GM18499 (cell line): ENCODE results near the gene GALNT2.
A peak's percentile ranks its signal among the peaks of the same experiment; 100 is the strongest.

Experiments
- ATAC-seq: cut with Tn5 transposase; IDR thresholded peaks from one replicate; pipeline ENCODE4 v1.9.1; 2021; ENCODE audit warnings: moderate number of reproducible peaks; ENCODE audit not compliant: insufficient read depth, unreplicated experiment

The GALNT2 gene

DNA sequence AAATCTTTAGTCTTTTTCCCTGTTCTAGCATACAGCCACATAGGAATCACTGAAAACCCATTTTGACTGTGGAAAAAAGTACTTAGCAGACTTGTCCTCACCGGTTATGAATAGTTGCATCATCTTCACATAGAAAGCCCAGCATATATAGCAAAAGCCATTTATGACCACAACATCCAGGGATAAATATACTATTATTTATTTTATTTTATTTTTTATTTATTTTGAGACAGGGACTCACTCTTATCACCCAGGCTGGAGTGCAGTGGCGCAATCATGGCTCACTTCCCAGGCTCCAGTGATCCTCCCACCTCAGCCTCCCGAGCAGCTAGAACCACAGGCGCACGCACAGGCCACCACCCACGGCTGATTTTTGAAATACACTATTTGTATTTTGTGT is 175.3 kb downstream of the GALNT2 start:
- no peak for ATAC-seq

DNA sequence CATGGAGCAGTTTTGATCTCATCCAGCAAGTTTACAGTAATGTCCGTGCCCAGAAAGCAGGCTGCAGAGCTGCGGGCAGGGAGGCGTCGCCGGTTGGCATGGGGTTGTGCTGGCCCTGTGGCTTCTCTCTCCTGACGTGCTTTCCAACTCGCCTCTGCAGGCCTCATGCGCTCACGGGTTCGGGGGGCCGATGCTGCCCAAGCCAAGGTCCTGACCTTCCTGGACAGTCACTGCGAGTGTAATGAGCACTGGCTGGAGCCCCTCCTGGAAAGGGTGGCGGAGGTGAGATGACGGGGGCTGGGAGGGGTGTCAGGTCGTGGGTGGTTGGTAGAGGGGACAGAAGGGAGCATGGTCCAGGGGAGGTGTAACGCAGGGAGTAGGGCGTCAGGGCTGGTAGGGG is 176.1 kb downstream of the GALNT2 start:
- ATAC-seq: no peak

DNA sequence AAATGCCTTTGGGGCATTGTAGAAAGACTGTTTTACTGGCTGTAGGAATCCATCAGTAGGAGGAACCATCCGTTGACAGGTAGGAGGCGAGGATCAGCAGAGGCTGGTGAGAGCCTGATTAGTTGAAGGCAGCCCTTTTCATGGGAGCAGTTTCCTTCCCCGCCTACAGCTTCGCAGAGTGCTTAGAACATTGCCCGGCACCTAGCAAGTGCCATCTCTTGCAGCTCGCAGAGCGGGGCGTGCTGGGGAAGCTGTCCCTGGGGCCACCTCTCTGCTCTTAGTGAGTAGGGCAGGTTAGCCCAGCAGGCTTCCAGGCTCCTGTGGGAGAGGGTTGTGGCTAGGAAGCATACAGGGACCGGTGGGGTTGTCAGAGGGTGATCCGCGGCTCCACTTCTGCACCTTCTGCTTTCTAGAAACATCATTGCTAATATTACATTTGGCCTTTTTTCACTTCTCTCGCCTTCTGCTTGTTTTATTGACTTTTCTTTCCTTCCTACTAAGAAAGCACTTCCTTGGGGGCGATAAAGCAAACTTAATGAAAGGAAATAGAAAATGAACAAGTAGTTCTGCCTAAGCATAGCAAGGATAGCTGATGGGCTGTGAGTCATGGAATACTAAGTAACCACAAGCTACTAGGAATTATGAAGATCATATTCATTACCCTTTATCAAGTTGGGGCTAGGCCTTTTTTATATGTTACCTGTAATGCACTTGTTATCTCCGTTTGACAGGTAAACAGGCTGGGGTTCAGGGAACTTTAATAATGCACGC is 176.7 kb downstream of the GALNT2 start:
- no peak for ATAC-seq

DNA sequence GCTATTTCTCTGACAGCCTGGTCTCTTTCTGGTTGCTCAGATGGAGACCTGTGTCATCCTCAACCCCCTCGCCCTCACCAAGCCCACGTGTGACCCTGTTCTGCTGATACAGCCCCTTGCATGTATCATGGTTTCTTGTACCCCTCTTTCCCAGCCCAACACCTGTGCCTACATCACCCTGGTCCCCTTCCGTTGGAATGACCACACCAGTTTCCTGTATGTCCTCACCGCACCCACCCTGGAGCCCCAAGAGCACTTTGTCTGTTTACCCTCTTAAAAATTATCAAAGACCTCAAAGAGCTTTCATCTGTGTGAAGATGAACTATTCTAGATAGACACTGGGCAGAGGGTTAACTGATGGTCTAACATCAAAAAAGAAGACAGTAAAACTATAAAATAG is 179.5 kb downstream of the GALNT2 start:
- no peak for ATAC-seq

DNA sequence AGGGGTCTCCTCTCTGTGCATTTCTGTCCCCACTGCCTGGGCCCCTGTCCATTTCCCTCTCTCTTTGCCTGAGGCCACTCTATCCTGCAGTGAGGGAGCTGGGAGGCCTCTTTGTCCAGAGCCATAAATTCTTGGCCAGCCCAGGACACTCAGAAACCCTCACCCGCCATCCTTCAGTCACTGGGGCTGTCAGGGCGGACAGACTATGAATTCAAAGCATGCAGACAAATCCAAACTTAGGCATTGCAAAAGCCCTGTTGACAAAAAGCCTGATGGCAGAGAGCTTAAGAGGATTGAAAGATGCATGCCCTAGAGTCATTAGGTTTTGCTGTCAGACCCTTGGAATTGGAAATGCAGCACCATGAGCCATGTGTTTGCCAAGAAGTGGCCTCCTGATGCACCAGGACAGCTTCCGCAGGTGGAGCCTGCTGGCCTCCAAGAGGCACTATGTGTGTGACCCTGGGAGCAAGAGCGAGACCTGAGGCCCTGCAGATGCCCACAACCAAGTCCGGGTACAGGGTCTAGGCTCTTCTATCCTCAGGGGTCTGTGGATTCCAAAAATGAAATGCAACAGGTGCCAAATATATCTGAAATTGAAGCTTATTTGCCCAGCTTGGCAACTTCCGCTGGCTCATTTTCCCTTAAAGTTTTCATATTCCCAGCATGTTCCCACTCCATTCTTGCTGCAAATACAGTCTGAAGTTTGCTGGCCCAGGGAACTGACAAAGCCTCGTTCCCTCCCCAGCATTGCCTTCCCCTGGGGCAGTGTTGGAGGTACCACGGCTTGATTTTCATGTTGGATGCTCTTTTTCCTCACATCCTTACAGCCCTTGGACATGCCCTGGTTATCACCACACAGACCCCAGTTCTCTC is 181.2 kb downstream of the GALNT2 start:
- ATAC-seq: no peak

DNA sequence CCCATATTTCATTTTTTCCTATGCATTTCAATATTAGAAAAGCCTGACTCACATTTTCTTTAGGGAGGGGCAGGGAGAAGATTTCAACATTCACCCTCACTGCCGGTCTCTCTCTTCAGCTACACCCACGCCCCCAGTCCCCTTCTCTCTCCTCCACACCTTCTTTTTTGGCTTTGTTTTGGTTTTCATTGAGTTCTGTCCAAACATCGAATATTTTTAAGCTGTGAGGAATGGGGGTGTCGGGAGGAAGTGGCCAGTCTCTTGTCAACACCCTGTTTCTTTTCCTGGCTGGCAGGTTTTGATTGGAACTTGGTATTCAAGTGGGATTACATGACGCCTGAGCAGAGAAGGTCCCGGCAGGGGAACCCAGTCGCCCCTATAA is 181.8 kb downstream of the GALNT2 start:
- ATAC-seq: no peak

DNA sequence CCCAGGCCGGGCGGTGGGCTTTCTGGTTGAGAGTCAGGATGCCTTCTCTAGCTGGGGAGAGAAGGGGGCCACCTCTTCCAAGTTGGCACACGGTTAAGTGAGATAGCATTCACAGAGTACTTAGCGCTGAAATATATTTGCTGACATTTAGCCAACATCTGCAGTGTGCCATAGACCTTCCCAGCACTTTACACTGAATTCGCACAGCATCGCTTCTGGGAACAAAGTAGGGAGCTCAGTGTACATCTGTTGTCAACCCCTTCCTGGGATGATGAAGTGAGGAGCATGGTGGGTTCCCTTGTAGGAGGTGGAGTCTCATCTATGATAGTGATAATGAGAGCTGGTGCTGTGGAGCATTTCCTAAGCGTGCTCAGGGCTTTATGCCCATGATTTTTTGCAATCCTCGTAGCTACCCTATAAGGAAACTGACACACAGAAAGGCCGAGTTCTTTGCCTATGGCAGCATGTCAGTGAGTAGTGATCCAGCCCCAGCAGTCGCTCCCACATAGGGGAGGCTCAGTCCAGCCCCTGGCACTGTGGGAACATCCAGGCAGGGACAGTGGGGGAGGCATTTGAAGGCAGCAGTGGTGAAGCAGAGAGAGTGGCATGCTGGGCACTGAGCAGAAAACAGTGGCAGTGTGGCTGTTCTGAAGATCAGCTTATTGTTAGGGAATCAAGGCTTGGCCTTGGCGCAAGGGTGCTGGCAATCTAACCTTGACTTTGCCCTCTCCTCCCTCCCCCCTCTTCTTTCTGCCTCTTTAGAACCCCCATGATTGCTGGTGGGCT is 182.8 kb downstream of the GALNT2 start:
- no peak for ATAC-seq

DNA sequence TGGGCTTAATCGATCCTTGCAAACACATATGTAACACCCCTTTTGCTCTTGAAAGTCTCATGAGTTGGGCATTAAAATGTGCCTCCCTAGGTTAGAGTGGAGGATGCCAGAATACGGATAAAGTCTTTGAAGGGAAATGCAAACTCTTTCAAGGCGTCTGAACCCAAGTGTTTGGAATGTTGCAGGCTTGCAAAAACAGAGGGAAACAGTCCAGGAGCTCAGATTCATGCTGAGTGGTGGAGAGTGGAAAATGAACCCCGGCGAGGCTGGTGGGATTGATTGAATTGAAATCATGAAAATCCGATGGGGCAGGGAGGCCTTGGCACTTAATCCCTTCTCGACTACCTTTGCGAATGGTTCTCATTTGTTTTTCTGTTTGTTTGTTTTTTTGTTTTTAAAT is 183.6 kb downstream of the GALNT2 start:
- no peak for ATAC-seq

DNA sequence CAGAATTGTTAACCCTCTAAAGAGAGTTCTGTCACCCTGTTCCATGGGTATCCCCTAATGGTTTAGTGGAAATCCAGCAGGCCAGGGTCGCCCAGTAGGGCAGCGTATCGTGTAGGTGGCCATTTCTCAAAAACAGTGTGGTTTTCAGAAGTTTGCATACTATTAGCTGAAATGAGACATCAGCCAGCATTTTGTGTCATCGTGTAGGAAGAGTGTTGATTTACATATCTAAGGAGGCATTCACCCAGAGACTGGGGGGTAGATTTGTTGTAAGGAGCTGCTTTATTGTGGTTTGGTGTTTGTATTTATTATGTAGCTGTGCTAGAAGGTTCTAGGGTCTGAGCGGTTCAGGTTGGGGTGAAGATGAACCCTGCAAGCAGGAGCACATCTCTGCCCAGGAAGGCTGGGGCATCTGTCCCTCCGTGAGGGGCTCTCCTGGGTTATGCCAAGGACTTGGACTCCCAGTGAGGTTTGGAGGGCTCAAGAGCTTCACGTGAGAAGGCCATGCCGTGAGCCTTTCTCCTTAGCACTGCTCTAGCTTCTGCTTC is 184.7 kb downstream of the GALNT2 start:
- ATAC-seq: peak; percentile 64

DNA sequence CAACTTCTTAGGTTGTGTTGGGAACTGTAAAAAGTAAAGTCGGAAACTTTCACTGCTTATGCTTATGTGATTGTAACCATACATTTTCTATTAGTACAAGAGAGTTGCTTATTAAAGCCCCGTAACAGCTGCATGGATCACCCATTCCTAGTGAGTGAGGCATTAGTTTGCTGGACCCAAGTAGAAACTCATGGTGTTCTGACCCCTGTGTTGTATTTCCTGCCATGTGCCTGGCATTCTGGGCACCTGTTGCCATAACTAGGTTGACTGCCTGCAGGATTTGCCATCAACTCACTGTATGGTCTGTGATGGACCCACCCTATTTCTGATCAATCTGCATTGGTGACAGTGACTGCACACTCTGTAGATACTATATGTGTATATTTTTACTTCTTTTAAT is 186.1 kb downstream of the GALNT2 start:
- ATAC-seq: no peak

DNA sequence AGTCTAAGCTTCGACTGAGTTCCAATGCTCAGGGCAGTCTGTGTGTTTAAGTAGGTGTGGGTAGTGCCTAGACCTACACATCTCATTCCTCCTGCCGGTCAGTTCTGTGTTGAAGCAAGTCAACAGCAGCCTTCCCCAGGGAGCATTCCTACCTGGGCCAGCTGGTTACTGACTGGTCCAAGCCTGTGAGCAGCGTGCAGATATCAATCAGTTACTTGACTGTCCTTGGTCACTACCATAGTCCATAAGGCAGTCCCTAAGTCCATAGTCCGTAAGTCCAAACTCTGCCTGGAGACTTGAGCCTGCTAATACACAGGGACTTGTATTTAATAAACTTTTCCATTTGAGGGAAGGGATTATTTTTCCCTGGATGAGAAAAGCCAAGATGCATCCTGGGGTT is 187.2 kb downstream of the GALNT2 start:
- no peak for ATAC-seq

DNA sequence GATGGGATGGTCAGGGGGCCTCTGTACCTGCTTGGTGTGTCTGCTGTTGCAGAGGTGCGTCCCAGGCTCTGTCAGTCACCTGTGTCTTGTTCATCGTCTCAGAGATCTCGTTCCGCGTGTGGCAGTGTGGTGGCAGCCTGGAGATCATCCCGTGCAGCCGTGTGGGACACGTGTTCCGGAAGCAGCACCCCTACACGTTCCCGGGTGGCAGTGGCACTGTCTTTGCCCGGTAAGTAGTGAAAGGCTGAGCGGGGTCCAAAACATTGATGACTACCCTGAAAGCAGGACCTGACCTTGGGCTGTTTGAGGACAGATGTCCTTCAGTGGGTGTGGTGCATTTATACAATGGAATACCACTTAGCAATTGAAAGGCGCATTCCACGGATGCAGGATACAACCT is 188.1 kb downstream of the GALNT2 start:
- ATAC-seq: no peak

DNA sequence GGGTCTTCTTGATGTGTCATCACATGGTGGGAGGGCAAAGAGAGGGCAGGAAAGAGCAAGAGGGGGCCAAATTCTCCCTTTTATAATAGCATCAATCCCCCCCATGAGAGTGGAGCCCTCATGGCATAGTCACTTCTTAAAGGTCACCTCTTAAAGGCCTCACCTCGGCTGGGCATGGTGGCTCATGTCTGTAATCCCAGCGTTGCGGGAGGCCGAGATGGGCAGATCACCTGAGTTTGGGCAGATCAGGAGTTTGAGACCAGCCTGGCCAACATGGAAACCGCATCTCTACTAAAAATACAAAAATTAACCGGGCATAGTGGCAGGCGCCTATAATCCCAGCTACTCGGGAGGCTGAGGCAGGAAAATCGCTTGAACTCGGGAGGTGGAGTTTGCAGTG is 189.0 kb downstream of the GALNT2 start:
- ATAC-seq: no peak

DNA sequence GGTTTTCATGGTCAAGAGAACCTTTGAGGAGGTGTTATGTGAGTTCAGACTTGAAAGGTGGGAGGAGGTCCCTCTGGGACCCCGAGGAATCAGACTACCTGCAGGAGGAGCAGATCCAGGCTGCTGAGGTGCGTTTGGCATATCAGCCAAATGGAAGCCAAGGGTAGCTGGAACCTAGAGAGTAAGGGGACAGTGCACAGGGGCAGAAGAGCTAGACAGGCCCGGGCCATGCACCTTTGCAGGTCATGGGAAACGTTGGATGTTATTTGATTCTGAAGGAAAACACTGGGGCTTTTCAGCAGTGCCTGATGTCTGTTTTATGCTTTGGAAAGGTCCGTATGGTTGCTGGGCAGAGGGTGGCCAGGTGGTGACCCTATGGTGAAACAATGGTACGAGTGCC is 189.9 kb downstream of the GALNT2 start:
- ATAC-seq: no peak

DNA sequence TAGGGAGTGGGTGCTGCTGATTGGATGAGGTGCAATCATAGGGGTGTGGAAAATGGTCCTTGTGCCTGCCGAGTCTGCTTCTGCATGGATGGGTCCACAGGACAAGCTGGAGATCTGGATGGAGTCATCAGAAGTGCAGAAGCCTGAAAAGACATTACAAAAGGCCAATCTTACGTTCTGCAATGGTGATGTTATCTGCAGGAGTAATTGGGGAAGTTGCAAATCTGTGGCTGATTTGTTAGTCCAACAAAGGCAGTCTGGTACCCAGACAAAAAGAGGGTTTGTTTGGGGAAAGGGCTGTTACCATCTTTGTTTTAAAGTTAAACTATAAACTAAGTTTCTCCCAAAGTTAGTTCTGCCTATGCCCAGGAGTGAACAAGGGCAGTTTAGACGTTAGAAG is 192.6 kb downstream of the GALNT2 start:
- ATAC-seq: no peak

DNA sequence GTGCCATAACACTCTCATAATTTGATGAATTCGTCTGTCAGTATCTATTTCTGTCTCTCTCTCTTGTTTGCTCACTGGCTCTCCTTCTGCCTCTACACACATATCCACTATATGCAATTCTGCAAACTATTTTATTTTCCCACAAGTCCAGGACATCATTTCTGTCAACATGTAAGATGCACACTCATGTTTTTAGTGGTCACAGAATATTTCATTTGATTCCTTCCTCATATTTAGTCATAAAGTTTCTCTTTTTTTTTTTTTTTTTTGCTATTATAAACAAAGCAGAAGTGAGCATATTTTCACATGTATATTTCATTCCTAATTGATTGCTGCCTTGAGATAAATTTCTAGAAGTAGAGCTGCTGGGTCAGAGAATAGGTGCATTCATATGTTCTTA is 193.8 kb downstream of the GALNT2 start:
- no peak for ATAC-seq

DNA sequence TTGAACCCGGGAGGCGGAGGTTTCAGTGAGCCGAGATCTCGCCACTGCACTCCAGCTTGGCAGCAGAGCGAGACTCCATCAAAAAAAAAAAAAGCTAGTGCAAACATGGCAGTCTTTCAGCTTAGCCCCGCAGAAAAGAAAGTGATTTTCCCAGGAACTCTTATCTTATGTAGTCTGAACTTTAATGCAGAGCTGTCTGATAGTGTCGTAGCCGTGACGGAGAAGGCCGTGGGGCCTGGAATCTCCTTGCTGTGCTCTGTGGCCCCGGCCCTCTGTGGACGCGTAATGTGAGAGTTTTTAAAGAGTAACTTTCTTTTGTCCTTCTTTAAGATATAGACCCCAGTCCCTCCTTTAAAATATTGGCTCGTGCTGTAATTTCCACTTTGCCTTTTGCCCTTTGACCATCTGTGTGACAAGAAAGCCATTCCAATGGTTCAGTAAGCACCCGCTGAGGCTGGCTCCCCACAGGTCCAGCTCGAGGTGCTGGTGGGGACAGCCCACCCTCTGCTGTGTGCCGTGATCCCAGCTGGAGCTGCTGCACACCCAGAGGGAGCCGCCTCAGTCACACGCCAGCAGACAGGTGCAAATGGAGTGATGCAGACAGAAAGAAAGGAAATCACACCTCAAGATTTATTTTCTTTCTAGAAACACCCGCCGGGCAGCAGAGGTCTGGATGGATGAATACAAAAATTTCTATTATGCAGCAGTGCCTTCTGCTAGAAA is 195.1 kb downstream of the GALNT2 start:
- no peak for ATAC-seq

DNA sequence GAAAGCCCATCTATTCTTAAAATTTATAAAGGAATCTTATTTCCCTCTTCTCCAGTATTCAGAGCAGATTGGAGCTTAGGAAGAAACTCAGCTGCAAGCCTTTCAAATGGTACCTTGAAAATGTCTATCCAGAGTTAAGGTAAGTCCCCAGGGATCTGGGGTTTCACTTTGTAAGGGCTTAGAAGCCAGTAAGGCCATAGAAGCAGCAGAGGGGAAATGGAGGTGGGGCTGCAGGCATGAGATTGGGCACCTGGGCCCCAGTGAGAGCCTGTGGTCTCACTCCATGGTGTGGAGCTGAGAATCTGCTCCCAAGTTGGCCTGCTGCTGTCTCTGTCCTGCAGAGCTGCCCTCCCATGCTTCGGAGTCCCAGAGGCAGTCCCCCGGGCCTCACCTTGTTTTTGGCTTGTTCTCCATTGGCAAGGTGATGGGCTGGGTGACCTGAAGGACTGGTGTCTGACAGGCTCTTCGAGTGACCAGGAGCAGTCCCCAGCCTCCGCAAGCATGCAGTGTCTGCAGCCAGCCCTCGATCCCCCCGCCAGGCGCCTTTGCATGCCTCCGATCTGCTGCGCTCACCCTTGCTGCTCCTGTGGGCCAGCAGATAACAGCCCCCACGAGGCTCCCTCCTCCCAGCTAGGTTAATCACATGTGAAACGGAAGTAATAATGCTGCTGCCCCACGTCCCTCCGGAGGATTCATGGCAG is 196.0 kb downstream of the GALNT2 start:
- no peak for ATAC-seq

DNA sequence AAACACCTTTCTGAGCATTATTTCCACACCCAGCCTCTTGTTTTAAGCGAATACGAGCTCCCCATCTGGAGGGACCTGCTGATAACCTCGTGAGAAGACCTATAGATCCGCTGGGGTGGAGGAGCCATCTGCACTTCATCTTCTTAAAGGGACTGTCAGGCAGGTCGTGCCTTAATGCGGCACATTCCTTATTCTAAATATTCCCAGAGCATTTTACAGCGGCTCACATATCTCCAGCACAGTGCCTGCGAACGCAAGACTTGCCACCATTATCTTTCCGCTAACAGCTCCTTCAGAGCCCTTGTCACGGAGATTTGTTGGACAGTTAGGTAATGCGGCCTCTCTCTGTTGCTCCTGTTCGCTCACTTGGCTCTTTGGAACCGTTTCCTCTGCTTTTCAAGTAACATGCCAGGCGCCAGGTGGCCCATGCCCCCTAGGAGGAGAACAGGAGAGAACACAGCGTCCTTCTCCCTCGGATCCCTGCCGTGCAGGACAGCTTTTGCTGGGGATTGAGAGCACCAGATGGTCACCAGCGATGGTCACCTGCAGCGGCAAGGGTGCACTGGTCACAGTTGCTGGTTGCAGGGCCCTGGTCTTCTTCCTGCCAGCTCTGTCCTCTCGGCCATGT is 196.6 kb downstream of the GALNT2 start:
- no peak for ATAC-seq
